GM13976 (cell line): ENCODE results near the gene RAD51B.

ENCODE experiments used
- DNase-seq: peaks from one replicate; pipeline ENCODE4 v3.0.0; 2012; ENCODE audit warnings: low spot score
- CTCF ChIP-seq: IDR thresholded peaks from 2 replicates; pipeline ENCODE4 v1.5.1; 2012; ENCODE audit warnings: borderline replicate concordance, mild to moderate bottlenecking; ENCODE audit not compliant: insufficient read depth; ENCODE audit errors: extremely low read depth, missing control alignments, control extremely low read depth
- in situ Hi-C: fragments of 300-500 bp; cut with MboI; formaldehyde crosslinking; loops from one replicate; pipeline ENCODE4 v1.12.0; 2022; ENCODE audit warnings: low sequenced_read_pairs, mixed read lengths, inconsistent platforms; ENCODE audit not compliant: unreplicated experiment

RAD51B gene

GRCh38 chr14:68677901-68678300, 858.3 kb downstream of the RAD51B start:
- in situ Hi-C loops, result no loop called here
- no peak for DNase-seq

GRCh38 chr14:68678471-68678870, 858.9 kb downstream of the RAD51B start:
- no peak for DNase-seq
- no peak for TF ChIP-seq CTCF
- in situ Hi-C loops, result no loop called here

More at GRCh38 chr14:68677901-68678300, 858.3 kb downstream of the RAD51B start:
- no peak for TF ChIP-seq CTCF

GRCh38 chr14:68679301-68679700, 859.7 kb downstream of the RAD51B start:
- no peak for TF ChIP-seq CTCF
- DNase-seq, result no peak
- in situ Hi-C loops, result no loop called here

- in situ Hi-C loops, result no loop called here
- TF ChIP-seq CTCF, result no peak
- no peak for DNase-seq
Observed at GRCh38 chr14:68679746-68680467, 860.3 kb downstream of the RAD51B start.

- no peak for DNase-seq
- in situ Hi-C loops, result no loop called here
- no peak for TF ChIP-seq CTCF
Observed at GRCh38 chr14:68680541-68681051, 861.0 kb downstream of the RAD51B start.

GRCh38 chr14:68681256-68682011, 861.9 kb downstream of the RAD51B start:
- no peak for DNase-seq
- in situ Hi-C loops, result no loop called here
- no peak for TF ChIP-seq CTCF
